Hepatocyte (in vitro differentiated cells): ENCODE results near the gene CELF4.

ENCODE experiments used
- CTCF ChIP-seq: fragments of 200-600 bp; sonication (generic); IDR thresholded peaks from 2 replicates; pipeline ENCODE4 v1.5.1; 2016; ENCODE audit warnings: antibody characterized with exemption, mild to moderate bottlenecking; ENCODE audit not compliant: poor library complexity
- EZH2 ChIP-seq: fragments of 200-600 bp; sonication (generic); IDR thresholded peaks from 2 replicates; pipeline ENCODE4 v1.6.1; 2016; ENCODE audit warnings: antibody characterized with exemption, mild to moderate bottlenecking, borderline replicate concordance

GRCh38 chr18:37502036-37502435, 63.6 kb downstream of the CELF4 start:
- no peak for TF ChIP-seq CTCF
- no peak for TF ChIP-seq EZH2
